Progenitor cell of endocrine pancreas (in vitro differentiated cells): ENCODE measurements around the gene WDR43. TPM values are rescaled to one million over a fixed set of nuclear protein-coding genes. Genes with fewer than 3 reads are reported as not detected.
A peak's percentile ranks its signal among the peaks of the same experiment; 100 is the strongest.

Experiments
- DNase-seq: peaks from one replicate; pipeline ENCODE4 v3.0.0; 2021; ENCODE audit warnings: low spot score; ENCODE audit not compliant: unreplicated experiment
- H3K27ac Mint-ChIP-seq: 2 replicates; pipeline ENCODE4 v1.8.0; 2021; ENCODE audit warnings: mild to moderate bottlenecking, moderate library complexity, mixed read lengths
- H3K27me3 Mint-ChIP-seq: 2 replicates; pipeline ENCODE4 v1.8.0; 2021; ENCODE audit warnings: mixed read lengths
- H3K36me3 Mint-ChIP-seq: 2 replicates; pipeline ENCODE4 v1.8.0; 2022; ENCODE audit warnings: mixed read lengths; ENCODE audit not compliant: insufficient read depth
- H3K4me1 Mint-ChIP-seq: 2 replicates; pipeline ENCODE4 v1.8.0; 2021; ENCODE audit warnings: low read depth, mixed read lengths
- H3K4me3 Mint-ChIP-seq: 2 replicates; pipeline ENCODE4 v1.8.0; 2021; ENCODE audit warnings: low read depth, mild to moderate bottlenecking, moderate library complexity, mixed read lengths
- H3K9me3 Mint-ChIP-seq: 2 replicates; pipeline ENCODE4 v1.8.0; 2021; ENCODE audit warnings: low read depth, mixed read lengths
- CTCF ChIP-seq: fragments of 200-600 bp; sonication (generic); IDR thresholded peaks from one replicate; pipeline ENCODE4 v1.5.0; 2021; ENCODE audit warnings: antibody characterized with exemption, mild to moderate bottlenecking; ENCODE audit not compliant: unreplicated experiment
- long read RNA-seq: library from polyadenylated mRNA; unstranded; transcript quantifications from one replicate; pipeline ENCODE4 v2.0.0, GENCODE V29; 2020
- total RNA-seq: library from RNA; stranded (reverse); gene quantifications from 2 replicates; pipeline ENCODE4 v1.2.1, GENCODE V29; 2021

The WDR43 gene
- 57.2 and 60.7 TPM in 2 replicates for total RNA-seq
- long read RNA-seq, transcript WDR43-202 (18 exons, 3,533 nt), result major isoform, 126 of 179 reads
- long read RNA-seq, partial matches to known transcripts, result 35 of 179 reads
- long read RNA-seq, other reads (novel, unspliced or antisense), result 18 of 179 reads

GRCh38 chr2:28894470-28895188 lies at the start of gene WDR43:
TSS of gene WDR43 (plus strand) at chr2:28894667. CDS start at chr2:28894699, 32 bp downstream.
- TF ChIP-seq CTCF, result no peak
- Mint-ChIP-seq H3K9me3 (no peaks in the 10 kb centered on the region), H3K4me1 (peaks cover 29% of the 10 kb centered on the region), H3K4me3 (peak within 1 kb of the TSS; percentile 85), H3K36me3 (no peaks in the 10 kb centered on the region), H3K27ac (peak within 1 kb of the TSS; percentile 96), H3K27me3 (peaks cover 7% of the 10 kb centered on the region)
- DNase-seq, result peak; percentile 97

GRCh38 chr2:28855193-28855592 lies 39.3 kb upstream of the WDR43 start:
- H3K36me3 Mint-ChIP-seq, result peaks cover 15% of the 10 kb centered on the region

GRCh38 chr2:28855977-28856376 lies 38.5 kb upstream of the WDR43 start:
- Mint-ChIP-seq H3K9me3 (no peaks in the 10 kb centered on the region), H3K27me3 (no peaks in the 10 kb centered on the region), H3K36me3 (peaks cover 20% of the 10 kb centered on the region), H3K4me3 (no peak overlapping the region), H3K4me1 (no peaks in the 10 kb centered on the region), H3K27ac (no peak overlapping the region)
- no peak for DNase-seq
- TF ChIP-seq CTCF, result no peak

More at GRCh38 chr2:28855193-28855592, 39.3 kb upstream of the WDR43 start:
- no peak overlapping the region for H3K27ac Mint-ChIP-seq
- TF ChIP-seq CTCF, result no peak
- no peaks in the 10 kb centered on the region for H3K4me1 Mint-ChIP-seq
- no peak overlapping the region for H3K4me3 Mint-ChIP-seq
- H3K27me3 Mint-ChIP-seq, result no peaks in the 10 kb centered on the region
- H3K9me3 Mint-ChIP-seq, result no peaks in the 10 kb centered on the region
- DNase-seq, result no peak

- Mint-ChIP-seq H3K9me3 (no peaks in the 10 kb centered on the region), H3K27me3 (peaks cover 4% of the 10 kb centered on the region), H3K4me1 (peaks cover 22% of the 10 kb centered on the region), H3K36me3 (peaks cover 1% of the 10 kb centered on the region), H3K4me3 (peak overlapping the region; percentile 62), H3K27ac (no peak overlapping the region)
- TF ChIP-seq CTCF, result no peak
- no peak for DNase-seq
Measured at GRCh38 chr2:28868611-28869010, 25.9 kb upstream of the WDR43 start.

- Mint-ChIP-seq H3K9me3 (no peaks in the 10 kb centered on the region), H3K4me3 (peak overlapping the region; percentile 99), H3K27ac (peak overlapping the region; percentile 97), H3K4me1 (peaks cover 22% of the 10 kb centered on the region), H3K27me3 (peaks cover 7% of the 10 kb centered on the region), H3K36me3 (peaks cover 1% of the 10 kb centered on the region)
- TF ChIP-seq CTCF, result no peak
- DNase-seq, result peak; percentile 10
Measured at GRCh38 chr2:28869494-28870145, 24.8 kb upstream of the WDR43 start.
